K562 (cell line): Measurements from ENCODE around the gene EBF4. TPM values are rescaled to one million over a fixed set of nuclear protein-coding genes. Genes with fewer than 3 reads are reported as not detected.

Source experiments
- CREB3L1 ChIP-seq: fragments of 450-650 bp; IDR thresholded peaks from 2 replicates; pipeline ENCODE4 v1.6.1; 2014; ENCODE audit warnings: low read depth, mild to moderate bottlenecking, moderate library complexity, borderline replicate concordance
- DIDO1 ChIP-seq: fragments of 450-650 bp; IDR thresholded peaks from 2 replicates; pipeline ENCODE4 v1.6.1; 2016; ENCODE audit warnings: low read depth, missing biosample characterization, missing genetic modification characterization
- ESRRA ChIP-seq: fragments of 450-650 bp; IDR thresholded peaks from 2 replicates; pipeline ENCODE4 v1.6.1; 2014; ENCODE audit warnings: low read depth, mild to moderate bottlenecking, moderate library complexity, borderline replicate concordance
- ETV1 ChIP-seq: fragments of 450-650 bp; conservative IDR thresholded peaks from 2 replicates; pipeline ENCODE4 v1.6.1; 2016; ENCODE audit warnings: missing genetic modification characterization, control low read depth, low read depth, missing compliant biosample characterization
- FOXK1 ChIP-seq: sonication (generic); formaldehyde crosslinking; IDR thresholded peaks from 2 replicates; pipeline ENCODE4 v1.8.0; 2022; ENCODE audit warnings: missing genetic modification reagents, mild to moderate bottlenecking, borderline replicate concordance
- HLTF ChIP-seq: fragments of 450-650 bp; IDR thresholded peaks from 2 replicates; pipeline ENCODE4 v1.6.1; 2016
- KDM5B ChIP-seq: fragments of 200-600 bp; sonication (generic); IDR thresholded peaks from 2 replicates; pipeline ENCODE4 v1.6.1; 2012; ENCODE audit warnings: low read depth, mild to moderate bottlenecking, moderate library complexity, low read length, control low read depth, inconsistent platforms; ENCODE audit not compliant: insufficient replicate concordance
- LEF1 ChIP-seq: fragments of 450-650 bp; IDR thresholded peaks from 2 replicates; pipeline ENCODE4 v1.6.1; 2016; ENCODE audit warnings: mild to moderate bottlenecking
- MCM2 ChIP-seq: fragments of 450-650 bp; IDR thresholded peaks from 2 replicates; pipeline ENCODE4 v1.6.1; 2017; ENCODE audit warnings: low read depth, mild to moderate bottlenecking
- MED1 ChIP-seq: sonication (generic); formaldehyde crosslinking; IDR thresholded peaks from 2 replicates; pipeline ENCODE4 v1.8.1; 2023; ENCODE audit warnings: missing genetic modification reagents, borderline replicate concordance
- MLLT1 ChIP-seq, 2 experiments: fragments of 450-650 bp; IDR thresholded peaks; 2 replicates each; pipeline ENCODE4 v1.6.1; 2016
- MYC ChIP-seq, 2 experiments: fragments of 250-450 bp in 1 of 2; sonication (Bioruptor Pico) in 1 of 2; IDR thresholded peaks; 2 replicates each; pipeline versions ENCODE4 v1.5.1 to v1.6.1; 2012 to 2021; ENCODE audit warnings: low read depth in 2 of 2, borderline replicate concordance in 1 of 2, improper control_type of control experiment in 1 of 2, low read length in 1 of 2, mild to moderate bottlenecking in 1 of 2, moderate library complexity in 1 of 2
- RBM17 ChIP-seq: fragments of 200-400 bp; formaldehyde crosslinking; IDR thresholded peaks from 2 replicates; pipeline ENCODE4 v1.6.1; 2017; ENCODE audit warnings: low read depth, mild to moderate bottlenecking, low read length, borderline replicate concordance
- SAFB2 ChIP-seq: fragments of 200-400 bp; formaldehyde crosslinking; IDR thresholded peaks from 2 replicates; pipeline ENCODE4 v1.6.1; 2018; ENCODE audit warnings: borderline replicate concordance, low read length, low read depth, moderate library complexity; ENCODE audit not compliant: severe bottlenecking
- SMC3 ChIP-seq: conservative IDR thresholded peaks from 2 replicates; pipeline ENCODE4 v1.6.1; 2011; ENCODE audit warnings: low read depth, low read length, improper control_type of control experiment; ENCODE audit not compliant: insufficient read depth
- TBP ChIP-seq: optimal IDR thresholded peaks from 2 replicates; pipeline ENCODE3; 2011; ENCODE audit warnings: low read depth, low read length, improper control_type of control experiment
- TCFL5 ChIP-seq: fragments of 250-450 bp; sonication (Bioruptor Pico); conservative IDR thresholded peaks from 2 replicates; pipeline ENCODE4 v1.6.1; 2021; ENCODE audit warnings: mild to moderate bottlenecking, moderate library complexity, matching md5 sums
- ZFX ChIP-seq: sonication (generic); formaldehyde crosslinking; IDR thresholded peaks from 2 replicates; pipeline ENCODE4 v1.8.0; 2022; ENCODE audit warnings: mild to moderate bottlenecking, missing genetic modification reagents, moderate library complexity
- ZNF124 ChIP-seq: sonication (generic); formaldehyde crosslinking; IDR thresholded peaks from 2 replicates; pipeline ENCODE4 v1.8.1; 2022; ENCODE audit warnings: missing genetic modification reagents
- ZNF384 ChIP-seq: IDR thresholded peaks from 2 replicates; pipeline ENCODE4 v1.6.1; 2012; ENCODE audit warnings: low read depth, low read length, improper control_type of control experiment
- polyA plus RNA-seq, 8 experiments: library from polyadenylated mRNA; depleted of rRNA in 4 of 8; stranded (reverse) in 5 of 8; unstranded in 3 of 8; fragments of >200 nt; fragmentation: Nextera tagmentation in 2 of 8; fragmentation: Illumina TruSeq in 1 of 8; extraction: Ambion mirVana in 2 of 8; extraction: Trizol in 1 of 8; gene quantifications; 2 replicates each; pipeline versions ENCODE4 v1.2.1 to v1.2.3, GENCODE V29; 2011 to 2014; ENCODE audit warnings: inconsistent platforms in 1 of 8, missing spikeins in 1 of 8
- total RNA-seq, 7 experiments: library from RNA; depleted of rRNA in 6 of 7; stranded (reverse); fragments of >200 nt in 6 of 7; fragmentation: Illumina TruSeq in 2 of 7; extraction: Trizol in 2 of 7; gene quantifications; 2 replicates each; pipeline versions ENCODE4 v1.2.1 to v1.2.3, GENCODE V29; 2011 to 2021; ENCODE audit warnings: low replicate concordance in 1 of 7
- TF ChIP-seq, protein P1 (sequence below), 3 experiments: fragments of 200-800 bp in 1 of 3; fragments of 250-450 bp in 1 of 3; fragments of 450-650 bp in 1 of 3; sonication (Bioruptor Pico) in 1 of 3; sonication (Bioruptor generic) in 1 of 3; formaldehyde crosslinking in 1 of 3; IDR thresholded peaks; 2 replicates each; pipeline versions ENCODE4 v1.6.1 to v1.8.0; 2016 to 2022; ENCODE audit warnings: mild to moderate bottlenecking in 2 of 3, missing genetic modification characterization in 2 of 3, missing compliant biosample characterization in 1 of 3, moderate library complexity in 1 of 3

The EBF4 gene
- total and polyA plus RNA-seq, 9 of the 15 experiments (the other 6 are each of a cell fraction or from before 2014, with no cell fraction given), result 0.09 TPM; not detected in 8

GRCh38 chr20:2688041-2688591 is 4.5 kb upstream of the EBF4 start (continued):
- peak; percentile 64 for TF ChIP-seq SMC3
- TF ChIP-seq ETV1, result peak; percentile 66
- TF ChIP-seq LEF1, result no peak
- no peak for TF ChIP-seq TCFL5 (CRISPR knock-in tag)
- no peak for TF ChIP-seq MED1 (CRISPR knock-in tag)
- TF ChIP-seq ZNF124 (CRISPR knock-in tag), result no peak
- no peak for TF ChIP-seq ZFX (CRISPR knock-in tag)
- TF ChIP-seq, protein P1, sequence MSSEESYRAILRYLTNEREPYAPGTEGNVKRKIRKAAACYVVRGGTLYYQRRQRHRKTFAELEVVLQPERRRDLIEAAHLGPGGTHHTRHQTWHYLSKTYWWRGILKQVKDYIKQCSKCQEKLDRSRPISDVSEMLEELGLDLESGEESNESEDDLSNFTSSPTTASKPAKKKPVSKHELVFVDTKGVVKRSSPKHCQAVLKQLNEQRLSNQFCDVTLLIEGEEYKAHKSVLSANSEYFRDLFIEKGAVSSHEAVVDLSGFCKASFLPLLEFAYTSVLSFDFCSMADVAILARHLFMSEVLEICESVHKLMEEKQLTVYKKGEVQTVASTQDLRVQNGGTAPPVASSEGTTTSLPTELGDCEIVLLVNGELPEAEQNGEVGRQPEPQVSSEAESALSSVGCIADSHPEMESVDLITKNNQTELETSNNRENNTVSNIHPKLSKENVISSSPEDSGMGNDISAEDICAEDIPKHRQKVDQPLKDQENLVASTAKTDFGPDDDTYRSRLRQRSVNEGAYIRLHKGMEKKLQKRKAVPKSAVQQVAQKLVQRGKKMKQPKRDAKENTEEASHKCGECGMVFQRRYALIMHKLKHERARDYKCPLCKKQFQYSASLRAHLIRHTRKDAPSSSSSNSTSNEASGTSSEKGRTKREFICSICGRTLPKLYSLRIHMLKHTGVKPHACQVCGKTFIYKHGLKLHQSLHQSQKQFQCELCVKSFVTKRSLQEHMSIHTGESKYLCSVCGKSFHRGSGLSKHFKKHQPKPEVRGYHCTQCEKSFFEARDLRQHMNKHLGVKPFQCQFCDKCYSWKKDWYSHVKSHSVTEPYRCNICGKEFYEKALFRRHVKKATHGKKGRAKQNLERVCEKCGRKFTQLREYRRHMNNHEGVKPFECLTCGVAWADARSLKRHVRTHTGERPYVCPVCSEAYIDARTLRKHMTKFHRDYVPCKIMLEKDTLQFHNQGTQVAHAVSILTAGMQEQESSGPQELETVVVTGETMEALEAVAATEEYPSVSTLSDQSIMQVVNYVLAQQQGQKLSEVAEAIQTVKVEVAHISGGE (CRISPR knock-in tag; IDR thresholded peaks at IDR 0.05), result no peak
- no peak for TF ChIP-seq MCM2
- no peak for TF ChIP-seq RBM17
- no peak for TF ChIP-seq MLLT1 (IDR thresholded peaks at IDR 0.05)
- no peak for TF ChIP-seq SAFB2
- TF ChIP-seq DIDO1 (tag), result no peak
- no peak for TF ChIP-seq CREB3L1
- TF ChIP-seq ESRRA, result no peak
- TF ChIP-seq ZNF384, result 0 out of 2 replicates have a peak, but pooled peaks have one; percentile 15
- no peak for TF ChIP-seq KDM5B
- TF ChIP-seq TBP, result no peak
- peak; percentile 59; the same call in 1 of the 2 replicates for TF ChIP-seq MYC (IDR thresholded peaks at IDR 0.05; ENCODE audit: low read depth, low read length)
- no peak for TF ChIP-seq MYC (CRISPR knock-in tag; IDR thresholded peaks at IDR 0.05; ENCODE audit: borderline replicate concordance, low read depth)
- no peak for TF ChIP-seq FOXK1 (CRISPR knock-in tag)
- TF ChIP-seq HLTF, result no peak
